GM08714 (cell line): ENCODE results near the gene RPS6KA5.
"Not testable (repeated sequence)": the region's sequence is repeated elsewhere in the genome, so short reads cannot be mapped to it uniquely, and the experiment has no call there.

Experiments
- H3K4me3 ChIP-seq: fragments of 200-500 bp; sonication (Bioruptor generic); 2 replicates; pipeline ENCODE4 v1.5.1; 2014; ENCODE audit warnings: mild to moderate bottlenecking, low read length, inconsistent platforms
- ZNF274 ChIP-seq: IDR thresholded peaks from 2 replicates; pipeline ENCODE4 v1.6.1; 2012; ENCODE audit warnings: mild to moderate bottlenecking, low read depth, low read length

Gene RPS6KA5

DNA sequence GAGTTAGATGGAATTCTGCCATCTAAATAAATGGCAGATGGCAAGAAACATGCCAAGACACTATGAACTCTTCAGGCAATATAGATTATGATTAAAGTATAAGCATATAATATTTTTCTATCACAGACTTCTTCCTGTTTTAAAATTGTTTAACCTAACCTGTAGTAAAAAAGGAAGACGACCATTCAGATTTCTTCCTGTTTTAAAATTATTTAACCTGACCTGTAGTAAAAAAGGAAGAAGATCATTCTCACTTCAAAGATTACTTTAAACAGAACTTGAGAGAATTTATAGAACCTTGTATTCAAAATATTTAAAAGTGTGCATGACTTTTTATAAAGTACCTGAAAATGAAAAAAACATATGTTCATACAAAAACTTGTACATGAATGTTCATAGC, 63.5 kb downstream of the RPS6KA5 start:
- H3K4me3 ChIP-seq: no peak overlapping the region
- TF ChIP-seq ZNF274: no peak

DNA sequence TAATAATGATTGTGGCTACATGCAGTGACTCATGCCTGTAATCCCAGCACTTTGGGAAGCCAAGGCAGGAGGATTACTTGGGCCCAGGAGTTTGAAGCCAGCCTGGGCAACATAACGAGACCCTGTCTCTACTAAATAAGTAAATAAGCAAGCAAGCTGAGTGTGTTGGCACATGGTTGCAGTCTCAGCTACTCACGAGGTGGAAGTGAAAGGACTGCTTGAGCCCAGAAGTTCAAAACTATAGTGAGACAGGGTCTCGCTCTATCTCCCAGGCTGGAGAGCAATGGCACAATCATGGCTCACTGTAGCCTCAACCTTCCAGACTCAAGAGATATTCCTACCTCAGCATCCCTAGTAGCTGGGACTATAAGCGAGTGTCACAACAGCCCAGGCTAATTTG, 64.7 kb downstream of the RPS6KA5 start:
- no peak overlapping the region for H3K4me3 ChIP-seq
- TF ChIP-seq ZNF274: no peak

DNA sequence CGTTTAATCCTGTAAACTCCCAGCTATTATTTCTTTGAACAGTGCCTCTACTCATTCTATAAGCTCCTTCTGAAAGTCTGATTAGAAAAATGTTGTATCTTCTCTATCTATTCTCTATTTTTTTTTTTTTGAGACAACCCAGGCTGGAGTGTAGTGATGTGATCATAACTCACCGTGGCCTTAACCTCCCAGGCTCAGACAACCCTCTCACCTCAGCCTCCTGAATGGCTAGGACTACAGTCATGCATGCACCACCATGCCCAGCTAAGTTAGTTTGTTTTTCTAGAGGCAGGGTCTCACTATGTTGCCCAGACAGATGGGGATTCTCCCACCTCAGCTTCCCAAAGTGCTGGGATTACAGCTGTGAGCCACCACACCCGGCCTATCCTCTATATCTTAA, 66.6 kb downstream of the RPS6KA5 start:
- TF ChIP-seq ZNF274: no peak
- no peak overlapping the region for H3K4me3 ChIP-seq

DNA sequence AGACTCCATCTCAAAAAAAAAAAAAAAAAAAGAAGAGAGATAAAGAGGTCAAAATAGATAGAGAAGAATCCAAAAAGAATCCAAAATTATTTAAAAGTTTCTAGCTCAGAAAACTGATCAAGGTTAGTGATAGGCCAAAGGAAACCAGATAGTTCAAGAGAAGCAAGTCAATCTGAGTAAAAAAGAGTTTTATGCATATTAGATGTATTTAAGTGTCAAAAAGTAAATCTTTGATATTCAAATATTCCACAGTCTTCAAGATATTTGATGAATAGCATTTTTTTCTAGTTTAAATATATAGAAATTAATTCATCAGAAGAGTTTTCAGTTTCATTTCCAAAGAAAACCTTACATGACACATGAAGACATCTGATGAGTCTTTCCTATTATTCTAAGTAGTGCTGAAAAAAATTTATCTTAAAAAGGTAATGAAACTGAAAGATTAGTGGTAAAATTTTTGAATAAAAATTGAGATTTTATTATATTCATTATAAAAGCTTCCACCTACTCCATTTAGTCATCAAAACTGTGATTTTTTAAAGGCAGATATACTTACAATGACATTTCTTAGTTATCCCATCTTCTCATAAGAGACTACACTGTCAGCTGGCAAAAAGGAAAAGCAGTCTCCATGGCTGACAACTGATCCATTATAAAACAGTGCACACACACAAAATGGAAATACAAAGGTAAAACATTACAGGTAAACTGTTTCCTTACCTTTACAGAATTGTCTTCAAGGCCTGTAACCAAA, 68.6 kb downstream of the RPS6KA5 start:
- no peak for TF ChIP-seq ZNF274
- no peak overlapping the region for H3K4me3 ChIP-seq

DNA sequence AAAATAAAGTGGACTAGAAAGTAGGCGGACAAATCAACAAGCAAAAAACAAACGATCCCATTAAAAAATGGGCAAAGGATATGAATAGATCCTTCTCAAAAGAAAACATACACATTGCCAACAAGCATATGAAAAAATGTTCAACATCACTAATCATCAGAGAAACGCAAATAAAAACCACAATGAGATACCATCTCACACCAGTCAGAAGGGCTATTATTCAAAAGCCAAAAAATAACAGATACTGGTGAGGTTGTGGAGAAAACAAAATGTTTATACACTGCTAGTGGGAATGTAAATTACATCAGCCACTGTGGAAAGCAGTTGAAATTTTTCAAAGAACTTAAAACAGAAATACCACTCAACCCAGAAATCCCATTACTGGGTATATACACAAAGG, 70.3 kb downstream of the RPS6KA5 start:
- TF ChIP-seq ZNF274: no peak
- no peak overlapping the region for H3K4me3 ChIP-seq

DNA sequence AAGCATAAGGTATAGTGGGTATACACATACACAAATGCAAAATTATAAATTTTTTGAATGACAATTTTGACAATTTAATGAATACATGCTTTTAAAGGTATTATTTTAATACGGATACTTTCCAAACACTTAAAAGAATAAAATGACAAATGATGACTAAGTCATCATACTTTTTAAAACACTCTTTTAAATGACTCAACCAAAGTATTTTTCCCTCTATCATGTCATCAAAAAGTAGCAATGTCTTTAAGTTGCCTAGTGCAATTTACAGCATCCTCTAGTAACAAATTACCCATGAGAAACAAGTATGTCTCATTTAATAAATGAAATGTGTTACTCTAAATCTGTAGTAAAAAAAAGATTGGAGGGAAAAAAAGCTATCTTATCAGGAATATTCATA, 73.3 kb downstream of the RPS6KA5 start:
- no peak overlapping the region for H3K4me3 ChIP-seq
- TF ChIP-seq ZNF274: no peak

DNA sequence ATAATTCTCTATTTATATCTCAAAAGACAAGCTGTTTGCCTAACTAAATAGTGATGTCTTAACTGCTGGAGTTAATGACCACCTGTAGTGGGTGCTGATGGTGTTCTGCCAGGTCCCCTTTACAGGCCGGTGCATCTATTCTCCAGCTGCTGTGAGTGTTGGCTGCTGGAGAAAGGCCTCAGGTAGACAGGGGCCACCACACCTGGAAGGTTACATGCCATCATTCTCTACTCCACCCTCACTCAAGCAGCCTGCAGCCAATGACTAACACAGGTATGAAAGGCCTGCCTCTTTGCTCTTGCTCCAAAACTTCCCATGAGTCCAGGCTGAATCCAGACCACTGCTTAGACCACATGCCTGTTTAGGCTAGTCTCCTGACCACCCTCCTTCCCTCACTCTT, 73.9 kb downstream of the RPS6KA5 start:
- H3K4me3 ChIP-seq: no peak overlapping the region

DNA sequence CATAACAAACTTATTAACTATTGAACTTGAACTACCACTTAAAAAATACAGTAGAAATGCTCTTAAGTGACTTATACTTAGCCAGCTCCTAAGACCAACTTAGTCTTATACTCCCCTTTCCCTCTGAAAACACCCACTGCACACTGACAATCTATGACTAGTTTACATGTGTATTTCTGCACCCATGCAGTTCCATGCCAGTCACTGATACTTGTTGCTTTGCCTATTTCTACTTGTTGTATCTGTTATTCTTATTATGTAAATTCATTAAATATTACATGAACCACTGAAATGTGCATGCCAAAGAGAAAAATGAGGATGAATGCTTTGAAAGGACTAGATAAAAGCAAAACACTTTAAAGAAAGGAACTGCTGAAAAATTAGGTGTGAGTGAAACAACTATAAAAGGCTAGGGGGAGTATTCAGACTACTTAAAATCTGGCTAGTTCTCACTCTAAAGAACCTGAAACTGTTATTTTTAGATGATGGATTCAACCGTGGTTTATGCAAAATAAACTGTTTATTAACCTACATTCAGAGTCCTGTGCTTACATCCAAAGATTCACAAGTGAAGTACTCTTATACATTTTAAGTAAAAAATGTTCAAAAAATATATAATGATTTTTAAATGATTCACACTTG, 74.7 kb downstream of the RPS6KA5 start:
- no peak overlapping the region for H3K4me3 ChIP-seq
- TF ChIP-seq ZNF274: no peak

More for the DNA sequence above, 73.9 kb downstream of the RPS6KA5 start:
- TF ChIP-seq ZNF274: no peak

DNA sequence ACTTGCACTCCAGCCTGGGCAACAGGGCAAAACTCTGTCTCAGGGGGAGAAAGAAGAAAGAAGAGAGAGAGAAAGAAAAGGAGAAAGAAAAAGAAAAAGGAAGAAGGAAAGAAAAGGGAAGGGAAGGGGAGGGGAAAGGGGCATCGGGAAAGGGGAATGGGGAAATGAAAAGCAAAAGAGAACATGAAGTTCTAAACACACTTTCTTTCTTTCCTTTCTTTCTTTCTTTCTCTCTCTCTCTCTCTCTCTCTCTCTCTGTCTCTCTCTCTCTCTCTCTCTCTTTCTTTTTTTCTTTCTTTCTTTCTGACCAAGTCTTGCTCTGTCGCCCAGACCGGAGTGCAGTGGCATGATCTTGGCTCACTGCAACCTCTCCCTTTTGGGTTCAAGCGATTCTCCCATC, 76.9 kb downstream of the RPS6KA5 start:
- TF ChIP-seq ZNF274: no peak
- no peak overlapping the region for H3K4me3 ChIP-seq

DNA sequence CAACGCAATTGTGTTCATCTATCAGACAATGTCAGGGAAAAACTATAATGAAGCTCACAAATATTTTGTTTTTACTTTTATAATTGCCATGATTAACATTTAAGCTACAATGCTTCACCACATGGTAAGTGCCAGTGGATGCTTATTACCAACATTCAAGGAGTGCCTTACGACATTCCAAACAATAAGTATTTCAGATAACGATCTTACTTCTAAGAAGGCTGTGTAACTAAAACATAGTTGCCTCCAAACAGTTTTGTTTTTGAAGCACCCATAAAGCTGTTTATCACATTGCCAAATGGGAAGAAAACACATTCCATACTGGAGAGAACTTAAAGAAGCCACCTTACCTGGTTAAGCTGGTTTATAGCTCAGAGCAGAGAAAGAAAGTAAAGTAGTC, 78.8 kb downstream of the RPS6KA5 start:
- TF ChIP-seq ZNF274: no peak
- H3K4me3 ChIP-seq: no peak overlapping the region

DNA sequence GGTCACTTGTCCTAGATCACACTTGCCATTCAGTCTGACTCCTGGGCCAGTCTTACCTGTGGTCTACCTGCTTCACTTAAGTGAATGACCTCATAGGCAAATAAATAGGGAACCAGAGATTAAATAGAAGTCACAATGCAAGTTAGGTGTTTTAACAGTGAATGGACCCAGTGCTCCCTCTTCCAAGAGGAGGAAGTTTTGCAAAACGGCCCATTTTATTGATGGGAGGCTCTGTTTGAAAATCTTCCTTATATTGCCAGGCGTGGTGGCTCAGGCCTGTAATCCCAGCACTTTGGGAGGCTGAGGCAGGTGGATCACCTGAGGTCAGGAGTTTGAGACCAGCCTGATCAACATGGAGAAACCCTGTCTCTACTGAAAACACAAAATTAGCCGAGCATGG, 79.8 kb downstream of the RPS6KA5 start:
- not testable (repeated sequence) for H3K4me3 ChIP-seq

DNA sequence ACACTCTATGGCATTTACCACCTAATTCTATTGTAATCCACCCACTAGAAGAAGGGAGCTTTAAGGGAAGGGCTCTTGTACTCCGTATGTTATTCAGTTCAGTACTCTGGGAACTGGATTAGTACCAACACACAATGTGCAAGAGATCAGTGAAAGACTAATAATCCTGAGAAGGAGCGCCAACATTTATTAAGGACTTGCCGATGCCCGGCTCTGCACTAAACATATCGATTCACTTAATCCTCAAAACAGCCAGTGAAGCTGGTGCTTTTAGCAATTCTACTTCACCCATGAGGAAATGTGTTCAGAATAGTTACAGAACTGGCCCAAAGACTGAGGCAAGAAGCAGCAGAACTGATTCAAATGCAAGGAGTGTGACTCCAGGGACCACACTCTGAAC, 80.9 kb downstream of the RPS6KA5 start:
- no peak for TF ChIP-seq ZNF274
- H3K4me3 ChIP-seq: no peak overlapping the region

DNA sequence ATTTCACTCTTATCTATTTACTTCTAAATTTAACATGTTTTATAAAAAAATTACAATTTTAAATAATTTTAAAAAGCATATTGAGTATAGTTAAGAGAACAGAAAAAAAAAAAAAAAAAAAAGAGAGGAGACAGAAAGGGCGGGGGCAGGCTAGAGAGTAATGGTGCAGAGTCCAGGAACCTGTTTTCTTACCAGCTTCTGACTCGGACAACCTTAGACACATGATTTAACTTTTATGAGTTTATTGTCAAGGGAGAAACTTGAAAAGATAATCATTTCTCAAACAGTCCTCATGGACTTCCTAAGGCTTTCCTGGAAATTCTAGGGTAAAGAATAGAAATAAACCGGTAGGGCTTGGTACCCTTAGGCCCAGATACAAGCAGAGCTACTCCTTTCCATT, 84.3 kb downstream of the RPS6KA5 start:
- no peak for TF ChIP-seq ZNF274
- H3K4me3 ChIP-seq: no peak overlapping the region

DNA sequence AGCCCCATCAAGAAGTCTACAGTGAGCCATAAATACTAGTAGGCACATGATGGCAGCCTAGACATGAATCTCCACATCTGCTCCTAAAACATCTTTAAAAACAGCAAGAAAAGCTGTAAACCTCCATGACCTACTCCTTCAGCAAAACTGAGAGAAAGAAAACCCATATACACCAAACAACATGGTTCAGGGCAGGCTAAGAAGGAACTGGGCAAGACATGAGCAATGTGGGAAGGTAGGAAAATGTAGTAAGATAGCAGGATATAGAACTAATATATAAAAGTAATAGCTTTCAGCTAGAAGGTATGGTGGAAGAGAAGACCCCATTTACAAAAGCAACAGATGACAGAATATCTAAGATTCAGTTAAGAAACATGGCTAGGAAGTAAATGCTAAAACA, 88.8 kb downstream of the RPS6KA5 start:
- no peak for TF ChIP-seq ZNF274
- no peak overlapping the region for H3K4me3 ChIP-seq

DNA sequence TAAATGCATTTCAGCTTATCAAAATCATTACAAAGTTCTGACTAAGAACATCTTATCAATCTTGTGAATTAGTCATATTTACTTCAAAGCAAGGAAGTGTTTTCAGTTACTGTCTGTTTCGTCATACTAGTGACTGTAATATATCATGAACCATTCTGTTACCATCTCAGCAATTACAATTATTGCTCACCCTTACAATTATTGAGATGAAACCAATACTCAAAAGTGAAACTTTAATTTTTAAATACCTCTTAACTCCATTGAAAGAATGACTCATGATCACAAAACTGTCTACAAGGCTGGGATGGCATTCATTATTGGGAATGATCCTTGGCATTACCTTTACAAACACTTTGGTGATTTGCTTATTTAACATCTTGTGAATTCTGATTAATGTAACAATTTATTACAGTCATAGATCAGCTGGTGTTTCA, 90.3 kb downstream of the RPS6KA5 start:
- TF ChIP-seq ZNF274: no peak
- no peak overlapping the region for H3K4me3 ChIP-seq

DNA sequence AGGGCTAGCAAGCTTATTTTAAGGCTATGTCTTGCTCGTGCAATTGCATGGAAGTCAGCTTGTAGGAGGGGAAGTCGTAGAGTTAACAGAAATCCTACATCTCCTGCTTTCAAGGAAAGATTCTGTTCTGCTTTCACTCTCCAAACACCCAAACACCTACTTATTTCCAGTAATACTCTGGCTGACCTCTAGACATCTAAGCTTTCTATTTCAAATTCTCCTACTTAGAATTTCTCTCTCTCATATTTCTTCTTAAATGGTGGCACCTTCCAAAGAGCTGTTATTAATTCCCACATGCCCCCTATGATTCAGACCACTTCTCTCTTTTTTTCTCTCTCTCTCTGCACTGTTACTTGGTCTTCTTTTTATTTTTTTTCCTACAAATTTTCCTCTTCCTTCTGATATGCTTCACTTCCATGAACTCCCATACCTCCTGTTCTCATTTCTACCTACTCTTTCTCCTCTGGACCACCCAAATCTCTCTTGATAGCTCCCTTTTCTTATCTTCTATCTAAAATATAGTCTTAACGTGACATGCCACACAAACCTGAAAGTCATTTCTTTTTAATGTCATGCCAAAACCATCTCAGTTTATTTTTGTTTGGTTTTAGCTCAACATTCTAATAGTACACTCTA, 90.8 kb downstream of the RPS6KA5 start:
- no peak overlapping the region for H3K4me3 ChIP-seq
- TF ChIP-seq ZNF274: no peak
